Colonic mucosa (tissue), 4 donors: ENCODE data around the gene RFTN2. TPM values are rescaled to one million over a fixed set of nuclear protein-coding genes. Genes with fewer than 3 reads are reported as not detected.
A peak's percentile ranks its signal among the peaks of the same experiment; 100 is the strongest.
"Not testable (repeated sequence)": the region's sequence is repeated elsewhere in the genome, so short reads cannot be mapped to it uniquely, and the experiment has no call there.

Experiments
- DNase-seq: peaks from one replicate; pipeline ENCODE4 v3.0.0-alpha.2; 2020
- H3K27ac ChIP-seq: fragments of 200-600 bp; one replicate; pipeline ENCODE4 v1.8.0; 2021
- H3K27me3 ChIP-seq: fragments of 200-600 bp; one replicate; pipeline ENCODE4 v1.8.0; 2021
- H3K36me3 ChIP-seq: fragments of 200-600 bp; one replicate; pipeline ENCODE4 v1.8.0; 2021
- H3K4me1 ChIP-seq: fragments of 200-600 bp; one replicate; pipeline ENCODE4 v1.8.0; 2021; ENCODE audit warnings: mild to moderate bottlenecking
- H3K4me3 ChIP-seq: fragments of 200-600 bp; one replicate; pipeline ENCODE4 v1.8.0; 2021
- H3K9ac ChIP-seq, 2 donors: one replicate each; pipeline ENCODE4 v1.7.0; 2013; ENCODE audit warnings: control low read depth in 2 of 2, low read depth in 2 of 2, low read length in 2 of 2
- H3K9me3 ChIP-seq: fragments of 200-600 bp; one replicate; pipeline ENCODE4 v1.8.0; 2021
- intact Hi-C: fragments of 100-400 bp; cut with DNase I; formaldehyde crosslinking; loops from one replicate; pipeline ENCODE4 v1.14.1; 2022
- total RNA-seq, 2 donors: library from RNA; stranded (reverse); fragmentation: NEBNext Ultra II Directional in 1 of 2; extraction: Animal tissue kit (Norgen Biotek cat#: 25700) in 1 of 2; gene quantifications; one replicate each; pipeline ENCODE4 v1.2.1, GENCODE V29; 2021
- TF ChIP-seq, protein P1 (sequence below): fragments of 200-600 bp; IDR thresholded peaks from one replicate; pipeline ENCODE4 v1.8.0; 2022; ENCODE audit warnings: antibody characterized with exemption, mild to moderate bottlenecking
- donor health status: healthy.
- donor health status: DM: no; HTN: no; CAD: no.
- donor health status: DM: no; HTN: no; CAD: no.

RFTN2 gene
- total RNA-seq, 2 donors from 2014 or later: 0.49 to 2.2 TPM

DNA sequence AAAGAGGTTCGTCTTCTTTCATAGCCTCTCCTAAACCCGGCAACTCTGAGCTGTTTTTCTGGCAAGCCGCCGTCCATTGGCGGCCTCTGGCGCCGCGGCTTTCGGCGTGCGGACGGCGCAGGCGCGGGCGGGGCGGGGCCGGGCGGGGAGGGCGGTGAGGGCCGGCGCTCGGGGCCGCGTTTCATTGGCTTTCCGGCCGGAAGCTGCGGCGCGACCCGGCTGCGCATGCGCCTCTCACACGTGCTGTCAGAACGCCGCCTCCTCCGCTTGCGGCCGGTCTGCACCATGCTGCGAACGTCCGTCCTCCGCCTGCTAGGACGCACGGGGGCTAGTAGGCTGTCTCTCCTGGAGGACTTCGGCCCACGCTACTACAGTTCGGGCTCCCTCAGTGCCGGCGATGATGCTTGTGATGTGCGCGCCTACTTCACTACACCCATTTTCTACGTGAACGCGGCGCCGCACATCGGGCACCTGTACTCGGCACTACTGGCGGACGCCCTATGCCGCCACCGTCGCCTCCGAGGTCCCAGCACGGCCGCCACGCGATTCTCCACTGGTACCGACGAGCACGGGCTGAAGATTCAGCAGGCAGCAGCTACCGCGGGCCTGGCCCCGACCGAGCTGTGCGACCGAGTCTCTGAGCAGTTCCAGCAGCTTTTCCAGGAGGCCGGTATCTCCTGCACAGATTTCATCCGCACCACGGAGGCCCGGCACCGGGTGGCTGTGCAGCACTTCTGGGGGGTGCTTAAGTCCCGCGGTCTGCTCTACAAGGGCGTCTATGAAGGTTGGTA, 29.9 kb upstream of the RFTN2 start, which contains the start of gene MARS2:
Gene MARS2, plus strand, starts transcription at position 249 of the 791 bp plus-strand sequence. Its CDS starts 37 bp downstream, at position 286.
- intact Hi-C loops: loop anchor here (5.0 to 10.0 kb wide), 2 partner anchors 72 to 191 kb away; partner anchors contain the start of gene MOB4
- H3K4me1 ChIP-seq: peaks cover 5% of the 10 kb centered on the region

GRCh38 chr2:197704434-197705120, 29.2 kb upstream of the RFTN2 start:
- no peaks in the 10 kb centered on the region for H3K9me3 ChIP-seq
- no peaks in the 10 kb centered on the region for H3K36me3 ChIP-seq
- H3K27ac ChIP-seq: peak overlapping the region; percentile 67
- TF ChIP-seq, protein P1, sequence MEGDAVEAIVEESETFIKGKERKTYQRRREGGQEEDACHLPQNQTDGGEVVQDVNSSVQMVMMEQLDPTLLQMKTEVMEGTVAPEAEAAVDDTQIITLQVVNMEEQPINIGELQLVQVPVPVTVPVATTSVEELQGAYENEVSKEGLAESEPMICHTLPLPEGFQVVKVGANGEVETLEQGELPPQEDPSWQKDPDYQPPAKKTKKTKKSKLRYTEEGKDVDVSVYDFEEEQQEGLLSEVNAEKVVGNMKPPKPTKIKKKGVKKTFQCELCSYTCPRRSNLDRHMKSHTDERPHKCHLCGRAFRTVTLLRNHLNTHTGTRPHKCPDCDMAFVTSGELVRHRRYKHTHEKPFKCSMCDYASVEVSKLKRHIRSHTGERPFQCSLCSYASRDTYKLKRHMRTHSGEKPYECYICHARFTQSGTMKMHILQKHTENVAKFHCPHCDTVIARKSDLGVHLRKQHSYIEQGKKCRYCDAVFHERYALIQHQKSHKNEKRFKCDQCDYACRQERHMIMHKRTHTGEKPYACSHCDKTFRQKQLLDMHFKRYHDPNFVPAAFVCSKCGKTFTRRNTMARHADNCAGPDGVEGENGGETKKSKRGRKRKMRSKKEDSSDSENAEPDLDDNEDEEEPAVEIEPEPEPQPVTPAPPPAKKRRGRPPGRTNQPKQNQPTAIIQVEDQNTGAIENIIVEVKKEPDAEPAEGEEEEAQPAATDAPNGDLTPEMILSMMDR: no peak
- H3K9ac ChIP-seq: peak overlapping the region; percentile 60 to 67
- peaks cover 5% of the 10 kb centered on the region for H3K4me1 ChIP-seq
- intact Hi-C loops: loop anchor here (5.0 to 10.0 kb wide), 2 partner anchors 73 to 190 kb away; partner anchors contain the start of gene MOB4
- no peak for DNase-seq
- no peaks in the 10 kb centered on the region for H3K27me3 ChIP-seq
- H3K4me3 ChIP-seq: peak overlapping the region; percentile 96

More for the DNA sequence above, 29.9 kb upstream of the RFTN2 start, which contains the start of gene MARS2:
- H3K4me3 ChIP-seq: peak within 1 kb of the TSS; percentile 96
- peak within 1 kb of the TSS; percentile 69 for H3K27ac ChIP-seq
- TF ChIP-seq, protein P1: no peak
- no peaks in the 10 kb centered on the region for H3K36me3 ChIP-seq
- no peaks in the 10 kb centered on the region for H3K27me3 ChIP-seq
- peak; percentile 93 for DNase-seq
- peak within 1 kb of the TSS; percentile 72 to 88 for H3K9ac ChIP-seq
- H3K9me3 ChIP-seq: no peaks in the 10 kb centered on the region

DNA sequence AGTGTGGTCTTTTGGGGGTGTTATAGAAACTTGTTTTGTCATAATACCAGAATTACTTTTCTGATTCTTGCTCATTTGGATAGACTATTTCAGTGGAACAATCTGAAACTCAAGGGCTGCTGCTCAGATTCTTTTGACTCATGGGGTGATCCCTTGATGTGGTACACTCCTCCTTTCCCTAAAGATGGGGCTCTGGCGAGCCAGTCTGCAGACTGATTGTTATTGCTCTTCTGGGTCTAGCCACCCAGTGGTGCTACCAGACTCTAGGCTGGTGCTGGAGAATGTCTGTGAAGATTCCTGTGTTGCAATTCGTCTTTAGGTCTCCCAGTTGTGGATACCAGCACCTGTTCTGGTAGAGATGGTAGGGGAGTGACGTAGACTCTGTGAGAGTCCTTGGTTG, 25.6 kb upstream of the RFTN2 start:
- H3K9me3 ChIP-seq: no peaks in the 10 kb centered on the region
- H3K36me3 ChIP-seq: no peaks in the 10 kb centered on the region
- TF ChIP-seq, protein P1: no peak
- intact Hi-C loops: loop anchor here (10.0 kb wide), 1 partner anchor 186 kb away; the partner anchor contains the start of gene MOB4
- no peak overlapping the region for H3K27ac ChIP-seq
- no peak overlapping the region for H3K4me3 ChIP-seq
- no peaks in the 10 kb centered on the region for H3K27me3 ChIP-seq
- no peak overlapping the region for H3K9ac ChIP-seq
- no peak for DNase-seq
- H3K4me1 ChIP-seq: no peaks in the 10 kb centered on the region

GRCh38 chr2:197699724-197700123, 24.3 kb upstream of the RFTN2 start:
- not testable (repeated sequence) for H3K9ac ChIP-seq, H3K9me3 ChIP-seq, DNase-seq, H3K27me3 ChIP-seq, H3K4me1 ChIP-seq, H3K36me3 ChIP-seq, H3K27ac ChIP-seq, H3K4me3 ChIP-seq
- intact Hi-C loops: loop anchor here (10.0 kb wide), 1 partner anchor 185 kb away; the partner anchor contains the start of gene MOB4

DNA sequence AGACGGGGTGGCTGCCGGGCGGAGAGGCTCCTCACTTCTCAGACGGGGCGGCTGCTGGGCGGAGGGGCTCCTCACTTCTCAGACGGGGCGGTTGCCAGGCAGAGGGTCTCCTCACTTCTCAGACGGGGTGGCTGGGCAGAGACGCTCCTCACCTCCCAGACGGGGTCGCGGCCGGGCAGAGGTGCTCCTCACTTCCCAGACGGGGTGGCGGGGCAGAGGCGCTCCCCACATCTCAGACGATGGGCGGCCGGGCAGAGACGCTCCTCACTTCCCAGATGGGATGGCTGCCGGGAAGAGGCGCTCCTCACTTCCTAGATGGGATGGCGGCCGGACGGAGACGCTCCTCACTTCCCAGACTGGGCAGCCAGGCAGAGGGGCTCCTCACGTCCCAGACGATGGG, 21.2 kb upstream of the RFTN2 start:
- H3K9me3 ChIP-seq, H3K4me1 ChIP-seq, H3K27ac ChIP-seq, DNase-seq, H3K9ac ChIP-seq, intact Hi-C loops, H3K36me3 ChIP-seq, H3K4me3 ChIP-seq, H3K27me3 ChIP-seq: not testable (repeated sequence)

- H3K27me3 ChIP-seq, H3K9ac ChIP-seq, intact Hi-C loops, H3K27ac ChIP-seq, H3K9me3 ChIP-seq, H3K4me3 ChIP-seq, H3K36me3 ChIP-seq, DNase-seq, H3K4me1 ChIP-seq: not testable (repeated sequence)
Measured at GRCh38 chr2:197695971-197696370, 20.6 kb upstream of the RFTN2 start.

DNA sequence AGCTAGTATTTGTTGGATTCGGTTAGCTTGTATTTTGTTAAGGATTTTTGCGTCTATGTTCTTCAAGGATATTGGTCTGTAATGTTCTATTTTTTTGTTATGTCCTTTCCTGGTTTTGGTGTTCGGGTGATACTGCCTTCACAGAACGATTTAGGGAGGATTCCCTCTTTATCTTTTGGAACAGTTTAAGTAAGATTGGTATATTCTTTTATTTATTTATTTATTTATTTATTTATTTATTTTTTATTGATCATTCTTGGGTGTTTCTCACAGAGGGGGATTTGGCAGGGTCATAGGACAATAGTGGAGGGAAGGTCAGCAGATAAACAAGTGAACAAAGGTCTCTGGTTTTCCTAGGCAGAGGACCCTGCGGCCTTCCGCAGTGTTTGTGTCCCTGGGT, 19.8 kb upstream of the RFTN2 start:
- H3K27ac ChIP-seq, H3K27me3 ChIP-seq, H3K9ac ChIP-seq, H3K9me3 ChIP-seq, DNase-seq, H3K4me1 ChIP-seq, H3K36me3 ChIP-seq, H3K4me3 ChIP-seq, intact Hi-C loops: not testable (repeated sequence)
